Measurements from ENCODE around the gene WDR77. TPM values are rescaled to one million over a fixed set of nuclear protein-coding genes. Genes with fewer than 3 reads are reported as not detected.

The WDR77 gene
- total RNA-seq (2022) (35.7 and 54.2 TPM in 2 replicates), Bru-seq, nascent RNA (percentile 90 among the genes with signal in this experiment), BruChase-seq, experiment 1, labeled RNA remaining after a 6-hour chase (percentile 85 among the genes with signal in this experiment), BruChase-seq, experiment 2, labeled RNA remaining after a 2-hour chase (percentile 88 among the genes with signal in this experiment)
- long read RNA-seq, transcript WDR77-201 (10 exons, 2,576 nt): major isoform, 139 of 157 reads
- long read RNA-seq, partial matches to known transcripts: 3 of 157 reads
- long read RNA-seq, other reads (novel, unspliced or antisense): 15 of 157 reads

- peak within 1 kb of the TSS; percentile 97 for H3K4me3 Mint-ChIP-seq (ENCODE audit: unreplicated experiment)
- H3K9me3 Mint-ChIP-seq (ENCODE audit: unreplicated experiment): no peaks in the 10 kb centered on the region
- ChIA-PET POLR2A (interaction anchor here (0.7 to 2.8 kb wide), 14 partner anchors 10 to 737 kb away, joined by 3 to 22 read pairs (median 5); partner anchors contain the start of genes CEPT1, DRAM2, INKA2 and OVGP1), CTCF (interaction anchor here (0.5 to 2.0 kb wide), 3 partner anchors 9 to 263 kb away, joined by 3 to 6 read pairs (median 4); no protein-coding TSS in a partner anchor)
- H3K27ac Mint-ChIP-seq (ENCODE audit: low read depth, unreplicated experiment): peak within 1 kb of the TSS; percentile 99
- DNase-seq (ENCODE audit: unreplicated experiment): peak; percentile 98
- TF ChIP-seq CTCF (IDR thresholded peaks at IDR 0.05; ENCODE audit: unreplicated experiment): no peak
- intact Hi-C loops (cut with micrococcal nuclease): no loop called here
- H3K4me1 Mint-ChIP-seq (ENCODE audit: insufficient read depth, unreplicated experiment): peaks cover 36% of the 10 kb centered on the region
- no peaks in the 10 kb centered on the region for H3K27me3 Mint-ChIP-seq (ENCODE audit: insufficient read depth, unreplicated experiment)
- H3K36me3 Mint-ChIP-seq (ENCODE audit: insufficient read depth, unreplicated experiment): peaks cover 33% of the 10 kb centered on the region
- BruUV-seq (replicated peaks): no TSS peak
These were observed at the start of gene WDR77, which contains the start of gene ATP5PB for GRCh38 chr1:111448918-111449702. Gene WDR77 (minus strand): TSS chr1:111449256. CDS start chr1:111449169, 87 bp downstream. Gene ATP5PB (plus strand): TSS chr1:111449464. CDS start chr1:111449542, 78 bp downstream.

- Mint-ChIP-seq H3K9me3 (ENCODE audit: unreplicated experiment) (peaks cover 14% of the 10 kb centered on the region), H3K27me3 (ENCODE audit: insufficient read depth, unreplicated experiment) (peaks cover 50% of the 10 kb centered on the region), H3K36me3 (ENCODE audit: insufficient read depth, unreplicated experiment) (no peaks in the 10 kb centered on the region), H3K4me3 (ENCODE audit: unreplicated experiment) (no peak overlapping the region), H3K4me1 (ENCODE audit: insufficient read depth, unreplicated experiment) (no peaks in the 10 kb centered on the region), H3K27ac (ENCODE audit: low read depth, unreplicated experiment) (no peak overlapping the region)
- BruUV-seq (replicated peaks): no TSS peak
- no peak for DNase-seq (ENCODE audit: unreplicated experiment)
- CTCF ChIA-PET: interaction anchor here (0.5 to 3.2 kb wide), 10 partner anchors 11 to 1185 kb away, joined by 3 to 22 read pairs (median 3); partner anchors contain the start of gene DDX20
- no peak for TF ChIP-seq CTCF (IDR thresholded peaks at IDR 0.05; ENCODE audit: unreplicated experiment)
- POLR2A ChIA-PET: interaction anchor here (0.6 to 1.9 kb wide), 2 partner anchors 10 to 144 kb away, joined by 3 to 9 read pairs; no protein-coding TSS in a partner anchor
- intact Hi-C loops (cut with micrococcal nuclease): no loop called here
These were observed 48.5 kb upstream of the WDR77 start for GRCh38 chr1:111497592-111497991.

GRCh38 chr1:111496398-111496797 lies 47.3 kb upstream of the WDR77 start:
- peaks cover 50% of the 10 kb centered on the region for H3K27me3 Mint-ChIP-seq (ENCODE audit: insufficient read depth, unreplicated experiment)
- no peak overlapping the region for H3K4me3 Mint-ChIP-seq (ENCODE audit: unreplicated experiment)
- no peaks in the 10 kb centered on the region for H3K4me1 Mint-ChIP-seq (ENCODE audit: insufficient read depth, unreplicated experiment)
- H3K9me3 Mint-ChIP-seq (ENCODE audit: unreplicated experiment): peaks cover 14% of the 10 kb centered on the region
- no peak overlapping the region for H3K27ac Mint-ChIP-seq (ENCODE audit: low read depth, unreplicated experiment)
- BruUV-seq (replicated peaks): no TSS peak
- H3K36me3 Mint-ChIP-seq (ENCODE audit: insufficient read depth, unreplicated experiment): no peaks in the 10 kb centered on the region
- ChIA-PET POLR2A (no interaction called here), CTCF (interaction anchor here (0.6 to 1.6 kb wide), 3 partner anchors 12 to 985 kb away, joined by 3 to 8 read pairs (median 6); no protein-coding TSS in a partner anchor)
- TF ChIP-seq CTCF (IDR thresholded peaks at IDR 0.05; ENCODE audit: unreplicated experiment): no peak
- no peak for DNase-seq (ENCODE audit: unreplicated experiment)
- intact Hi-C loops (cut with micrococcal nuclease): no loop called here

- no peak for DNase-seq (ENCODE audit: unreplicated experiment)
- Mint-ChIP-seq H3K27me3 (ENCODE audit: insufficient read depth, unreplicated experiment) (peaks cover 30% of the 10 kb centered on the region), H3K9me3 (ENCODE audit: unreplicated experiment) (peaks cover 14% of the 10 kb centered on the region), H3K36me3 (ENCODE audit: insufficient read depth, unreplicated experiment) (no peaks in the 10 kb centered on the region), H3K27ac (ENCODE audit: low read depth, unreplicated experiment) (no peak overlapping the region), H3K4me3 (ENCODE audit: unreplicated experiment) (no peak overlapping the region), H3K4me1 (ENCODE audit: insufficient read depth, unreplicated experiment) (no peaks in the 10 kb centered on the region)
- no peak for TF ChIP-seq CTCF (IDR thresholded peaks at IDR 0.05; ENCODE audit: unreplicated experiment)
- CTCF ChIA-PET: interaction anchor here (0.6 kb wide), 1 partner anchor 160 kb away, joined by 4 read pairs; no protein-coding TSS in a partner anchor
- no TSS peak for BruUV-seq (replicated peaks)
- intact Hi-C loops (cut with micrococcal nuclease): no loop called here
- POLR2A ChIA-PET: interaction anchor here (1.5 kb wide), 1 partner anchor 17 kb away, joined by 4 read pairs; no protein-coding TSS in a partner anchor
These were observed 42.0 kb upstream of the WDR77 start for GRCh38 chr1:111491070-111491469.
